GM18511 (cell line): ENCODE data around the gene EIF2B2.
"Not testable (repeated sequence)": the region's sequence is repeated elsewhere in the genome, so short reads cannot be mapped to it uniquely, and the experiment has no call there.

Experiments used
- ATAC-seq: cut with Tn5 transposase; IDR thresholded peaks from one replicate; pipeline ENCODE4 v1.9.1; 2021; ENCODE audit warnings: mild to moderate bottlenecking, moderate library complexity; ENCODE audit not compliant: unreplicated experiment

Gene EIF2B2

DNA sequence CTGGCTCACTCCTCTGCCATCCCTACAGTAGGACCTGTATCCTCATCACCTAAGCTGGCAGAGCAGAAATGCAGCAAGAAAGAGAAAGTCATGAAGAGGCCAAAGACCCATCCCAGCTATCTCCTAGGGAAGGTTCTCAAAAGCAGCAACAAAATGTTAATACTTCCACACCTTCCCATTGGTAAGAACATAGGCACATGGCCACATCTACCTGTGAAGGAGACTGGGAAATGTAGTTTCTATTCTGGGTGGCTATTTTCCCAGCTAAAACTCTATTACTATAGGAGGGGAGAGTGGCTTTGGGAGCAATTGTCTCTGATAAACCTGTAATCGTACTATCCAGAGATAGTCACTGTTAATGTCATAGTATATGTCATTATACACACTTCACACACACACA lies 13.7 kb upstream of the EIF2B2 start:
- no peak for ATAC-seq

DNA sequence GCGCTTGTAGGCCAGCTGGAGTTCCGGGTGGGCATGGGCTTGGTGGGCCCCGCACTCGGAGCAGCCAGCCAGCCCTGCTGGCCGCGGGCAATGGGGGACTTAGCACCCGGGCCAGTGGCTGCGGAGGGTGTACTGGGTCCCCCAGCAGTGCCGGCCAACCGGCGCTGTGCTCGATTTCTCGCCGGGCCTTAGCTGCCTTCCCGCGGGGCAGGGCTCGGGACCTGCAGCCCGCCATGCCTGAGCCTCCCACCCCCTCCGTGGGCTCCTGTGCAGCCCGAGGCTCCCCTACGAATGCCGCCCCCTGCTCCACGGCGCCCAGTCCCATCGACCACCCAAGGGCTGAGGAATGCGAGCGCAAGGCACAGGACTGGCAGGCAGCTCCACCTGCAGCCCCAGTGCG lies 8.5 kb upstream of the EIF2B2 start:
- ATAC-seq = not testable (repeated sequence)

DNA sequence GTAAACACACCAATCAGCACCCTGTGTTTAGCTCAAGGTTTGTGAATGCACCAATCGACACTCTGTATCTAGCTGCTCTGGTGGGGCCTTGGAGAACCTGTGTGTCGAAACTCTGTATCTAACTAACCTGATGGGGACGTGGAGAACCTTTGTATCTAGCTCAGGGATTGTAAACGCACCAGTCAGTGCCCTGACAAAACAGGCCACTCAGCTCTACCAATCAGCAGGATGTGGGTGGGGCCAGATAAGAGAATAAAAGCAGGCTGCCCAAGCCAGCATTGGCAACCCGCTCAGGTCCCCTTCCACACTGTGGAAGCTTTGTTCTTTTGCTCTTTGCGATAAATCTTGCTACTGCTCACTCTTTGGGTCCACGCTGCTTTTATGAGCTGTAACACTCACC lies 6.9 kb upstream of the EIF2B2 start:
- not testable (repeated sequence) for ATAC-seq

DNA sequence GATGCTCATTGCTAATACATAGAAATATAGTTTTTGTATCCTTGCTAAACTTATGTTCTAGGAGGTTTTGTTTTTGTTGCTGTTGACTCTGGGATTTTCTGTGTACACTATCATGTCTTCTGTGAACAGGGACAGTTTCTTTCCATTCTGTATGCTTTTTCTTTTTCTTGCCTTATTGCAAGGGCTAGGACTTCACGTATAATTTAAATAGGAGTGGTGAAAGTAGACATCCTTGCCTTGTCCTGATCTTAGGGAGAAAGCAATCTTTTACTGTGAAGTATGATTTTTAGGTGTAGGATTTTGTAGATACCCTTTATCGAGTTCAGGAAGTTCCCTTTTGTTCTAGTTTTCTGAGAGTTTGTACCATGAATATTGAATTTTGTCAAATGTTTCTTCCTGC lies 1.5 kb upstream of the EIF2B2 start:
- no peak for ATAC-seq

DNA sequence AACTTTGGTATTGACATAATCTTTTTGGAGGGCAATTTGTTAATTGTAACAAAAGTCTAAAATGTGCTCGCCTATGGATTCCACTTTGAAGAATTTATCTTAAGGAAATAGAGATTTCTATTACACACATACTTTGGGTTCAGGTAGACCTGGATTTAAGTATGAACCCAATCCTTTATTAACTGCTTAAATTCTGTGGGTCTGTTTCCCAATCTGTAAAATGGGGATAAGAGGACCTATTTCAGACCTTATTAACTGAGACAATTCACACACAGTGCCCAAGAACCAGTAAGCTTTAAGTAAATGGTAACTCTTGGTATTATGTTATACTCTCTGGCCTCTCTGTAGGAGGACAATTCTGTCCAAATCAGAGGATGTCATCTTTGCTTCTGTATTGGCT lies 822 bp upstream of the EIF2B2 start:
- ATAC-seq = no peak

DNA sequence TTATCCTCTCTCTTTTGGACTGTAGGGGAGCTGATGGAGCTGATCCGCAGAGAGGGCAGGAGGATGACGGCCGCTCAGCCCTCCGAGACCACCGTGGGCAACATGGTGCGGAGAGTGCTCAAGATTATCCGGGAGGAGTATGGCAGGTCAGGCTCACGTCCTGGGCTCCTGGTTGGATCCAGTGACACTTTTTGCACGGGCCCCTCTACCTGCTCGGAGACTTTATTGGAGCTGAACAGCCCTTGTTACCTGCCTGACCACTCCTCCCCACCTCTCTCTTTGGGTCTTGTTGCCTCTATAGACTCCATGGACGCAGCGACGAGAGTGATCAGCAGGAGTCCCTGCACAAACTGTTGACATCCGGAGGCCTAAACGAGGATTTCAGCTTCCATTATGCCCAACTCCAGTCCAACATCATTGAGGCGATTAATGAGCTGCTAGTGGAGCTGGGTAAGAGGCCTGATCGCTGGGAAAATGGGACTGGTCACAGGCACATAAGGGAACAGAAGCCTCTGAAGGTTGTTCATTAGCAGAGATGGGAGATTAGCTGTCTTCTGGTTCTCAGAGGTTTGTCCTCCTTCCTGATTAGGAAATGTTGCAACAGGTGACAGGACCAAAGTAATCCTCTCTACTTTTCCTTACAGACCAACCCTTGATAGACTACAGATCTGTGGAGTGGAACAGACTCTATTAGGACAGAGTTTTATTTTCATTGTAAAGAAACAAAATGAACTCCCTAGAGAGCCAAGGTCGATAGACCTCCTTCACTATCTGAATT lies 718 bp downstream of the EIF2B2 start:
- no peak for ATAC-seq

DNA sequence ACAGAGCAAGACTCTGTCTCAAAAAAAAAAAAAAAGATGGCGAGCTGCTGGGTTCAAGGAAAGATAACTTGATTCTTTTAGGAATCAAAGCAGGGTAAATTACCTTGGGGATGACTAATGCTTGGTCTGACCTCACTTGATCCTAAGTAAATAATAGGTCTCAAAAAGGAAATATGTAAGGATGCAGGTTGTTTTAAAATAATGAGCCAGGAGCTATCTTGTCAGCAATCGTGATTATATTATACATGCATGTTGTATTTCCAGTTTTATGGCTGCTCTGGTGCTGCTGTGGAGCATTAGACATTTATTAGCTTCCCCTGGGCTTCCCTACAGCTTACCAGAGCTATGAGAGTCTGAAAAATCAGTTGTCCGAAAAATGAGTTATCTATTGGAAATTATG lies 2.6 kb downstream of the EIF2B2 start:
- ATAC-seq = no peak

DNA sequence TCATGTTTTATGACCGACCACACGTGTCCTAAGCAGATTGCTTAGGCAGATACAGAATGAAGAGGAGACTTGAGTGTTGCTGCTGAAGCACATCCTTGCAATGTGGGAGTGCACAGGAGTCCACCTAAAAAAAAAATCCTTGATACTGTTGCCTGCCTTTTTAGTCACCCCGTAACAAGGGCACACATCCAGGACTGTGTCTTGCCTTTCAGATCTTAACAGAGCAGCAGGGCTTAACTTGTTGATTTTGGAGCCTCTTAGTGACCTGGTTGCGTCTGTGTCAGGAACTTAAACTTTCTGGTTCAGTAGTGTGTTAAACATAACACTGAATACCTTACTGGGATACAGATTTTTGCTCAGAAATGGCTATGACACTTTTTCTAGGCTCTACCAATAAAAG lies 6.5 kb downstream of the EIF2B2 start:
- no peak for ATAC-seq

DNA sequence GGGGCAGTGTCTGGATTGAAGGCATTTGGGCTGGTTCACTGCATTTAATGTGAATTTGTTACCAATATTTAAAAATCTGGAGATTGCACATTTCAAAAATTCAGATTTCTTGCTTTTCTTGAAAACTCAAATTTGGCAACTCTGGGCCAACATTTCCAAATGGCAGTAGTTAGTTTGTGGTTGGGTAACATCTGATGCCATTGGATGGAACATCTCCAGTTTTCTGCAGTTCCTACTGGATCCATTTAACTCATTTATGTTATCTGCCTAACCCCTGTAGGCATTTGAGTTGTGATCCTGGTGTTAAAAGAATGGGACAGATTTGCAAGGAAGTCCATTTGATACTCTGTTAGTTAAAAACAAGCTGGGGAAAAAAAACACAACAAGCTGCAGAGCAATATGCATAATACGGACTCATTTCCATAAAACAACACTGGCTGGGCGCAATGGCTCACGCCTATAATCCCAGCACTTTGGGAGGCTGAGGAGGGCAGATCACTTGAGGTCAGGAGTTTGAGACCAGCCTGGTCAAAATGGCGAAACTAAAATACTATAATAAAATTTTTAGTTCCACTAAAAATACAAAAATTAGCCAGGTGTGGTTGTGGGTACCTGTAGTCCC lies 7.9 kb downstream of the EIF2B2 start:
- ATAC-seq = no peak

DNA sequence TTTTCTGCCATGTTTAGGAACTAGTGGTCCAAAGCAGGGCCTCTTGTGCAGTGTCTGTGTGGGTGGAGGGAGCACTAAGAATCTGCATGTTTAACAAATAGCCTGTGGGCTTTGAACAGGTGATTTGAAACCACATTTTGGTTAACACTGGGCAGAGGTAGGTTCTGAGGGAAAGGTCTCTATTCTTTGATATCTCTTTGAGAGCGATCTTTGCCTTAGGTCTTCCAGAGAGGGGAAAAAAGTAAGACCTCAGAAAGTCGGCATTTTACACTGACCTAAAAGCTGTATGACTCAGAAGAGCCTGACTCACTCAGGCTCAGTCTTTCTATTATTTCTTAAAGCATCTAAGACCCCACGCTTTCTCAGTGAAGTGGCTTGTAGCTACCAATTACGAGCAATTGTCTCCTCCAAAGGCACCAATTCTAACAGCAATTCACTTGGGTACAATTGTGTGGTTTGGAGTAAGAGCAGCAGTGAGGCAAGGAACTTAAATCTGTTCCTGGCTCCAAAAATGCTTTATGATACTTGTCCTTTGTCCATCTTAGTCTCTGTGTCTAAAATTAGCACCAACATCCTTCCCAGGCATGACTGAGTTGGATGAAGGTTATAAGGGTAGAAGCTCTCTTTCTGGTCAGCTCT lies 8.8 kb downstream of the EIF2B2 start:
- ATAC-seq = no peak

DNA sequence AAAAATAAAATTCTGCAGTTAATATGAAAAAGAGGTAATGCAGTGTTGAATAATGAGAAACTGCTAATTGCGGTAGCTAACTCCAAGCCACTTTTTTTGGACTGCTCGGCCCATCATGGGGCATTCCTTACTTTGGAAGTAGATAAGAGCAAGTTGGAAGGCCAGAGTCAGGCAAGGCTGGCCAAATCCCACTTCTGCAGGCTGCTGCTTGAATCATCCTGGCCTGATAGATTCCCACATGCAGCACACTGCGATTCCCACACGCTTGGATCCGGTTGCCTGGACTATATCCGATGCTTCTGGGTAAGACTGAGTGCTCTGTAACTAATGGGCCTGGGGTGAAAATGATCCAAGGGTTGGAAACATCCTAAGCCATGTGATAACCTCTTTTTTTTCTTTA lies 10.6 kb downstream of the EIF2B2 start:
- no peak for ATAC-seq

DNA sequence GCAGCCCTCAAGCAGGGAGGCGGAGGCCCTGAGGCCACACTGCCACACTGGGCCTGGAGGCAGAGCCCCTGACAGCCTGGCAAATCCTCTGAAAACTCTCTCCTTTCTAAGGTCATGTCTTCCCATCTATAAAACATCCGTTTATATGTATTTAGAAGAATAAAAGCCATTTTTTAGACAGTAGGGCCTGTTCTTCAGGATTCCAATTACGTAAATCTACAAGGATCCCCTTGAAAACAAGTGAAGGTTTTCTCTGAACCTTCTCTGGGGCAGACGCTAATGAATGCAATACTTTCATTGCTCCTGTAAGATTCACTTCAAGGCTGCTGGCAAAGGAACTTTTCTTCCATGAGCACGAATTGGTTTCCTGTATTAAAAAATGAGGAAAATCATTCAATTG lies 12.8 kb downstream of the EIF2B2 start:
- ATAC-seq = no peak

DNA sequence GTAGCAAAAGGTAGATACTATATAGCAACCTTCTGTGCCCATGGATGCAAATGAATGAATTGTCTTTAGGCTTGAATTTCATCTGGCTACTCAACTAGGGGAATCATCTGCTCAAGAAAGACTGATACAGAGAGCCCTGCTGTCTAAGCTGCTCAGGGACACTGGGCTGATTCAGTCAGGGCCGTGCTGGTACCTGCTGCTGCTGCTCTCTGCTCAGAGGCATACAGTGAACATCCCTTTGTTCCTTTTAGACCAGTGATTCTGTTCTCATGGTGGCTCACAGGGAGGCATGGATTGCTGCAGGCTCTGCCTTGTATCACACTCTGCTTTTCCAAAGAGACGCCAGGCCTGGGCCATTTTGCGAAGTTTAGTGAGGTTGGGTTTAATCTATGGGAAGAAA lies 14.1 kb downstream of the EIF2B2 start:
- ATAC-seq = no peak

DNA sequence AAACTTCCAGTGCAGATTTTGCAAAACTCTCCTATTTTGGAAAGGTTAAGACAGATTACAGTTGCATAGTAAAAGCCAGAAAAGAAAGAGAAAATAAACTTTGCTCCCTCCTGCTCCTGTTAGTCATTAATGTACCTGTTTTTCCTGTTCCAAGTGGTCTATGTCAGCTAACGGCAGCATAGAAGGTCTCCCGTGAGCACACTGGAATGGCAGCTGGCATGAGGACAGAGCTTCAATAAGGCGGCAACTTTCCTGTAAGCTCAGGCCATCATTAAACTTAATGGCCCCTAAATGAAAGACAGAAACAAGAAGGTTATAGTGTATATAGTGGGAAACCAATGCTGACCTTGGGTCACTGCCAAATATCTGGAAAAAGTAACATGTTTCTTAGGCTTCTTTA lies 16.0 kb downstream of the EIF2B2 start:
- no peak for ATAC-seq

DNA sequence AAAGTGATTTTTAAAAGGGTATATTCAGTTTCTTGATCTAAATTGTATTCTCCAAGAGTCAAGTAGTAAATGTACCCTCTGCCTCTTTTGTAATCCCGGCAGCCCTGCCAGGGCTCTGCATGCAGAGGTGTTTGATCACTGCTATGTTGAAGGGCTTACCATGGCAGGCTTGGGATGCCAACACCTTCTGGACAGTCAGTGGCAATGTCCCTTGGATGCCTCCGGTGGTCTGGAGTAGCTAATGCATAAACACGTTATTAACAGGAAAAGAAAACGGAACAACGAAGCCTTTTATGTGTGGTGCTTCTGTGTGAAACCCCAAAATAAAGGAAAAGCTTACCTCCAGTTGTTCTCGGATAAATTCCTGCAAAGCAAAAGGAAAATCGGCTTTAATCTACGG lies 19.9 kb downstream of the EIF2B2 start:
- no peak for ATAC-seq

DNA sequence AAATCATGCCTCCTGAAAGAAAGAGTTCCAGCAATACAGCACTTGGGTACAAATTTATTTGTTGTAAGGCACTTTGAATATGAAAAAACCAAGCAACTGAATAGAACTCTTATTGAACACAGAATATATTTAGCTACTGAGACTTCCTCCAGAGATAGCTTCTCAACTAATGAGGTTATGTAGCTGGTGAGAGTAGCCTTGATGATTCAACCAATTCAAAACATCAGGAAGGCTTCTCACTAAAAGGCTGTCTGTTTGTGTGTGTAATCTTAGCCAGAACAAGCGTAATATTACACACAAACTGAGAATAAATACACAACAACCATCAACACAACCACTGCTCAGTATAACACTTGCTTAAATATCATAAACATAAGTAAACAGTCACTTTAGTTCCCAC lies 20.4 kb downstream of the EIF2B2 start:
- no peak for ATAC-seq

DNA sequence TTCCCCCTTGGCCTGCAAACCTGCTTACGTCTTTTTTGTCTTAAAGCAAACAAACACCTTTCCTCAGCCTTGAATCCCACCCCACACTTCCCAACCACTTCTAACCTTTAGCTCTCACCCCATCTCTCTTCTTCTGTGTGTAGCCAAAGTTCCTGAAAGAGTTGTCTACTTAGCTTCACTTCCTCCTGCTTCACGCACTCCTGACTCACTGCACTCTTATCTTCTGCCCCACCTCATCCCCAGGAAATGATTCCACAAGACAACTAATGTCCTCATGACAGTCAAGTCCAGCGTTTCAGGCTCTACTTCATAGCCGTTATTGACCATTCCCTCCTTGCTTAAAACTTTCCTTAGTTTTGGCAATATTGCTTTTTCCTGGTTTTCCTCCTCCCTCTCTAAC lies 22.4 kb downstream of the EIF2B2 start:
- ATAC-seq = no peak

DNA sequence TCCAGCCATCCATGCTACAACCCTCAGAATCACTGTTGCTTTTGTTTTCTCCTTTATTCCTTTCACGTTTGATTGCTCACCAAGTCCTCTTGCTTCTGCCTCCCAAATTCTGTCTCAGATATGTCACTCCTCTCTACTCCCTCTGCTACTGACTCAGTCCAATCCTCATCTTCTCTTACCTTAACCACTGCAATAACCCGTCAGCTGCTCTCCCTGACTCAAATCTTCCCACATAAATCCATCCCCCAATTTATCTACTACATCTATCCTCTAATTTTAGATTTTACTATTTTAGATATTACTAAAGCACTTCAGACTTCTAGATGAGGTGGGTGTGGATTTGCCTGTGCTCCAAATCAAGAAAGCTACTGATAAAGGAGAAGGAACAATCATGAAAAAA lies 23.2 kb downstream of the EIF2B2 start:
- ATAC-seq = no peak

DNA sequence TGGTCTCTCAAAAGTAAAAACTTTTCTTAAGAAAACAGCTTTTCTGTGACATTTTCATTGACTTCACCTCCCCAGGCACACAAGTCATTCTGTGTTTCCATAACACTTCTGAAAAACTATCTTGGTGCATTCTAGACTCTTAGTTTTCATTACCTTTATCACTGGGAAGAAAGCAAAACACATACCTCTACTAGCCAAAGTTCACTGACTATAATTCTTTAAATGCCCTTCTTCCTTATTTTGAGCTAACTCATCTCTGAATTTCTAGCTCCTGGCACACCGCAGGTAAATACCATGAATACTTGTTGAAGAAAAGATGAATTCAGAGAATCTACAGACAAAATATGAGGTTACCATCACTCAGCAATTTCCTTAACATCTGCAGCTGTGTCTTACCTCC lies 27.4 kb downstream of the EIF2B2 start:
- no peak for ATAC-seq

DNA sequence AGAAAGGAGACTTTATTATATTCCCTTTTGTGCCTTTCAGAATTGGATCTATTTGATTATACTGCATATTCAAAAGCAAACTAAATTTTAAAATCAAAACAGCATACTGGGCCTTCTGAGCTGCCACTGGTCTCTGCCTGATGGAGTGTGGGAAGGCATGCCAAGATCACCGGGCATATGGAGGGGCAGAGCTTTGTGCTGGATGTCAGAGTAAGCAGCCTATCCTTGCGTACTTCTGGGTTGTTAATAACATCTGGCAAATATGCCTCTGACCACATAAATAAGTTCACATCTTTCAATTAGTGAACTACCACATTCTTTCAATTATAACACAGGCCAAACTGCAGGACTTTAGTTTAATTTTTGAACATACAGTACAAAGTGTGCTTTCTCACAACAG lies 30.2 kb downstream of the EIF2B2 start:
- ATAC-seq = no peak

DNA sequence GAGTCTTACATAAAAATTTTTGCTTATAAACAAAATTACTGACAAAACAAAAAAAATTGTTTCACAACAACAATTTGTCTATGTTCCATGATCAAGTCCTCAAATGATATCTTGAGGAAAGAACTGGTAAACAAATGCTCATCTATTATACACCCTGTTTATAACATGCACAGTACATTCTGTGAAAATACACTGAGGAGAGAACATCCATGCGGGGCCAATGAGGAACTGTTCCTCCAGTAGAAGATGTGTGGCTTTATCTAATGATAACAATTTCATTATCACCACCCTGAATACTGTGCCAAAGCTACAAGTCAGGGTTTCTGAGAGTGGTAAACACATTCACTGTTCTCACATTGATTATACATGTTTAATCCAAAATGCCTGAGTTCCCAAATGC lies 37.8 kb downstream of the EIF2B2 start:
- ATAC-seq = no peak

DNA sequence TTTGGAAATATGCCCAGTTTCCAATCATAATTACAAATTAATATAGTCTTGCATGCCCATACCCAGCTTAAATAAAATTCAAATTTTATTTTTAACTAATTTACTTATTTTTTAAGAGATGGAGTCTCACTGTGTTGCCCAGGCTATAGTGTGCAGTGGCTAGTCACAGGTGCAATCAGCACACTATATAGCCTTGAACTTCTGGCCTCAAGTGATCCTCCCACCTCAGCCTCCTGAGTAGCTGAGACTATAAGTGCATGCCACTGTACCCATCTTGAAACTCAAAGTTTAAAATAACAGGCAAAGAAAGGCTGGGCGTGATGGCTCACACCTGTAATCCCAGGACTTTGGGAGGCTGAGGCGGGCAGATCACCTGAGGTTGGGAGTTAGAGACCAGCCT lies 38.2 kb downstream of the EIF2B2 start:
- ATAC-seq = no peak
